GM21526 (cell line): ENCODE data around the gene MYF5.
A peak's percentile ranks its signal among the peaks of the same experiment; 100 is the strongest.

ENCODE experiments used
- ATAC-seq: cut with Tn5 transposase; IDR thresholded peaks from one replicate; pipeline ENCODE4 v1.9.1; 2021; ENCODE audit warnings: moderate library complexity; ENCODE audit not compliant: unreplicated experiment, low FRiP score

The MYF5 gene

GRCh38 chr12:80756875-80757274, 40.2 kb downstream of the MYF5 start:
- ATAC-seq = no peak

- ATAC-seq = no peak
Observed at GRCh38 chr12:80761838-80762237, 45.1 kb downstream of the MYF5 start.

- no peak for ATAC-seq
Observed at GRCh38 chr12:80763874-80764273, 47.2 kb downstream of the MYF5 start.

- no peak for ATAC-seq
Observed at GRCh38 chr12:80766210-80766609, 49.5 kb downstream of the MYF5 start.

- peak; percentile 90 for ATAC-seq
Observed at GRCh38 chr12:80766897-80767296, 50.2 kb downstream of the MYF5 start.
